ENCODE data around the gene COL13A1. TPM values are rescaled to one million over a fixed set of nuclear protein-coding genes. Genes with fewer than 3 reads are reported as not detected.
A peak's percentile ranks its signal among the peaks of the same experiment; 100 is the strongest.

COL13A1 gene
- polyA plus RNA-seq, 1 of the 3 experiments (the other 2 are of a cell fraction), result 26.7 TPM

DNA sequence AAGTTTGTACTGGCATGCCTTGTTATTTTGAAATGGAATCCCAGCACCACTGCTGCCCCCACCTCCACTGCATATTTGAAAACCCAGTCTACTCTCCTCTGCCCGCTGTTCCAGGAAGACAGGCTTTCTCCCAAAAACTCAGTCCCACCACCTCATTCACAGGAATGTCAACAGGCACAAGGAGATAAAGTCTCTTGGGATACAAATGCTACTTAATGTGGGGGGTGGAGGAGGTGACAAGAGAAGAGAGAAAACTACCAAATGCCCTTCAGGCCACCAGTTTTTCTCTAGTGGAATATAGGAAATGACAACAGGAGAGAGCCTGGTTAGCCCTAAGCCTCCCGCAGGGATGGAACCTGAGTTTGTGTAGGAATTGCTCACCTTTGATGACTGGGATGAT lies 1.0 kb upstream of the COL13A1 start:
- no peak for TF ChIP-seq NFIC (IDR thresholded peaks at IDR 0.05; ENCODE audit: borderline replicate concordance)
- TF ChIP-seq GABPA (IDR thresholded peaks at IDR 0.05; ENCODE audit: low read depth), result no peak
- no peak for TF ChIP-seq NRF1 (IDR thresholded peaks at IDR 0.05; ENCODE audit: low read depth, low read length)
- TF ChIP-seq GATA2 (CRISPR knock-in tag; IDR thresholded peaks at IDR 0.05), result no peak
- TF ChIP-seq, protein P1, sequence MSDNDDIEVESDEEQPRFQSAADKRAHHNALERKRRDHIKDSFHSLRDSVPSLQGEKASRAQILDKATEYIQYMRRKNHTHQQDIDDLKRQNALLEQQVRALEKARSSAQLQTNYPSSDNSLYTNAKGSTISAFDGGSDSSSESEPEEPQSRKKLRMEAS (IDR thresholded peaks at IDR 0.05; ENCODE audit: low read depth), result no peak
- no peak for TF ChIP-seq MEF2A (IDR thresholded peaks at IDR 0.05; ENCODE audit: borderline replicate concordance, low read depth)
- 0 out of 2 replicates have a peak, but pooled peaks cover 10% of the 10 kb centered on the region for H3K27me3 ChIP-seq (ENCODE audit: insufficient read depth)
- H3K27ac ChIP-seq (ENCODE audit: low read depth in 2 of 2, low read length in 1 of 2), result no peak overlapping the region
- H3K9me3 ChIP-seq, result no peaks in the 10 kb centered on the region
- H3K4me3 ChIP-seq (ENCODE audit: low read depth in 2 of 2, low read length in 1 of 2), result no peak overlapping the region
- H2AFZ ChIP-seq (ENCODE audit: low read depth), result no peak overlapping the region
- peaks cover 3% of the 10 kb centered on the region for H3F3A ChIP-seq (replicated peaks; ENCODE audit: insufficient read depth)
- ChIA-PET POLR2A (no interaction called here), CTCF (interaction anchor here (0.6 to 15.4 kb wide), 37 partner anchors 10 to 393 kb away, joined by 3 to 160 read pairs (median 5); no protein-coding TSS in a partner anchor)
- H3K4me2 ChIP-seq, result no peak overlapping the region
- WGBS (ENCODE audit: low lambda C conversion rate), result 85% methylated on average over 2 of the region's 2 CpGs
- H4K20me1 ChIP-seq (ENCODE audit: insufficient read depth), result no peaks in the 10 kb centered on the region
- no peak for DNase-seq
- no peaks in the 10 kb centered on the region for H3K36me3 ChIP-seq (replicated peaks in 1 of 2; ENCODE audit: control insufficient read depth in 1 of 2, insufficient read depth in 2 of 2, low read length in 1 of 2)
- peaks cover 25% of the 10 kb centered on the region; the same call in 1 of the 2 replicates for H3K79me2 ChIP-seq (ENCODE audit: insufficient read depth)
- H3K4me1 ChIP-seq (ENCODE audit: control insufficient read depth in 1 of 2, insufficient read depth in 2 of 2, low read depth in 1 of 2, low read length in 1 of 2), result peaks cover 0 to 12% of the 10 kb centered on the region in 2 experiments; a peak in 2 of 4 replicates
- no peaks in the 10 kb centered on the region for H3K9me2 ChIP-seq
- no peak overlapping the region for H3K9ac ChIP-seq

DNA sequence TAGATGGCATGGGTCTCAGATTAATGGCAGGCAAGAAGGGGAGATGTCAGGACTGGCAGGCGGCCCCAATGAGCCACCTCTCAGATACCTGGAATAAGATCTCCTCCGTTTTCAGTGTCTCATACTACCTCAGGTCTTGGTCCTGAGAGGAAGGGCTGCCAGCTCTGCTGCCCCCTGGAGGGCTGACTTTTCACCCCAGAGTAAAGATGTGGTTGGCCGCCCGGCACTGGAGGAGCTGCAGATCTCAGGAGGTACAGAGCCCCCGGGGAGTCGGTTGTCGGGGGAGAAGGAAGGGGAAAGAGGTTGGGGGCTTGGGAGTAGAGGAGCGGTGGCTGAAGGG lies 642 bp upstream of the COL13A1 start:
- H3K4me2 ChIP-seq, result peak overlapping the region; percentile 90
- no peaks in the 10 kb centered on the region for H4K20me1 ChIP-seq (ENCODE audit: insufficient read depth)
- H3K4me3 ChIP-seq (ENCODE audit: low read depth in 2 of 2, low read length in 1 of 2), result peak overlapping the region; percentile 59 to 84
- WGBS (ENCODE audit: low lambda C conversion rate), result 6% methylated on average over 8 of the region's 8 CpGs
- peak; percentile 73 for DNase-seq
- peaks cover 3% of the 10 kb centered on the region for H3F3A ChIP-seq (replicated peaks; ENCODE audit: insufficient read depth)
- peak overlapping the region; percentile 85; the same call in 1 of the 2 replicates for H2AFZ ChIP-seq (ENCODE audit: low read depth)
- ChIA-PET CTCF (interaction anchor here (0.6 to 15.4 kb wide), 34 partner anchors 11 to 394 kb away, joined by 3 to 160 read pairs (median 5); no protein-coding TSS in a partner anchor), POLR2A (no interaction called here)
- no peaks in the 10 kb centered on the region for H3K9me3 ChIP-seq
- no peaks in the 10 kb centered on the region for H3K36me3 ChIP-seq (replicated peaks in 1 of 2; ENCODE audit: control insufficient read depth in 1 of 2, insufficient read depth in 2 of 2, low read length in 1 of 2)
- H3K4me1 ChIP-seq (ENCODE audit: control insufficient read depth in 1 of 2, insufficient read depth in 2 of 2, low read depth in 1 of 2, low read length in 1 of 2), result peaks cover 0 to 16% of the 10 kb centered on the region in 2 experiments; a peak in 2 of 4 replicates
- peaks cover 29% of the 10 kb centered on the region; the same call in 1 of the 2 replicates for H3K79me2 ChIP-seq (ENCODE audit: insufficient read depth)
- H3K27me3 ChIP-seq (ENCODE audit: insufficient read depth), result 0 out of 2 replicates have a peak, but pooled peaks cover 7% of the 10 kb centered on the region
- H3K9ac ChIP-seq, result 0 out of 2 replicates have a peak overlapping the region, but pooled peaks have one; percentile 67
- no peaks in the 10 kb centered on the region for H3K9me2 ChIP-seq
- H3K27ac ChIP-seq (ENCODE audit: low read depth in 2 of 2, low read length in 1 of 2), result no peak overlapping the region
- TF ChIP-seq ELF1 (IDR thresholded peaks at IDR 0.05) (no peak), NFIC (IDR thresholded peaks at IDR 0.05; ENCODE audit: borderline replicate concordance) (peak; percentile 31; the same call in 1 of the 2 replicates), CHD2 (IDR thresholded peaks at IDR 0.05; ENCODE audit: low read length, partially characterized antibody) (no peak), MXI1 (IDR thresholded peaks at IDR 0.05; ENCODE audit: low read depth, low read length) (no peak), POLR2AphosphoS5 (IDR thresholded peaks at IDR 0.05; ENCODE audit: low read depth, low read length) (no peak), EZH2phosphoT487 (IDR thresholded peaks at IDR 0.05; ENCODE audit: borderline replicate concordance, low read depth) (no peak), NRF1 (IDR thresholded peaks at IDR 0.05; ENCODE audit: low read depth, low read length) (no peak), RCOR1 (IDR thresholded peaks at IDR 0.05; ENCODE audit: low read length) (no peak), FOSL2 (IDR thresholded peaks at IDR 0.05; ENCODE audit: borderline replicate concordance, low read depth) (no peak), TEAD4 (IDR thresholded peaks at IDR 0.05; ENCODE audit: borderline replicate concordance, insufficient read depth) (no peak), JUND (IDR thresholded peaks at IDR 0.05) (no peak), RAD21 (IDR thresholded peaks at IDR 0.05; ENCODE audit: low read length) (peak; percentile 45)
- TF ChIP-seq, protein P2, sequence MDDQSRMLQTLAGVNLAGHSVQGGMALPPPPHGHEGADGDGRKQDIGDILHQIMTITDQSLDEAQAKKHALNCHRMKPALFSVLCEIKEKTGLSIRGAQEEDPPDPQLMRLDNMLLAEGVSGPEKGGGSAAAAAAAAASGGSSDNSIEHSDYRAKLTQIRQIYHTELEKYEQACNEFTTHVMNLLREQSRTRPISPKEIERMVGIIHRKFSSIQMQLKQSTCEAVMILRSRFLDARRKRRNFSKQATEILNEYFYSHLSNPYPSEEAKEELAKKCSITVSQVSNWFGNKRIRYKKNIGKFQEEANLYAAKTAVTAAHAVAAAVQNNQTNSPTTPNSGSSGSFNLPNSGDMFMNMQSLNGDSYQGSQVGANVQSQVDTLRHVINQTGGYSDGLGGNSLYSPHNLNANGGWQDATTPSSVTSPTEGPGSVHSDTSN (IDR thresholded peaks at IDR 0.05), result no peak
- TF ChIP-seq, protein P3, sequence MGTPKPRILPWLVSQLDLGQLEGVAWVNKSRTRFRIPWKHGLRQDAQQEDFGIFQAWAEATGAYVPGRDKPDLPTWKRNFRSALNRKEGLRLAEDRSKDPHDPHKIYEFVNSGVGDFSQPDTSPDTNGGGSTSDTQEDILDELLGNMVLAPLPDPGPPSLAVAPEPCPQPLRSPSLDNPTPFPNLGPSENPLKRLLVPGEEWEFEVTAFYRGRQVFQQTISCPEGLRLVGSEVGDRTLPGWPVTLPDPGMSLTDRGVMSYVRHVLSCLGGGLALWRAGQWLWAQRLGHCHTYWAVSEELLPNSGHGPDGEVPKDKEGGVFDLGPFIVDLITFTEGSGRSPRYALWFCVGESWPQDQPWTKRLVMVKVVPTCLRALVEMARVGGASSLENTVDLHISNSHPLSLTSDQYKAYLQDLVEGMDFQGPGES (IDR thresholded peaks at IDR 0.05; ENCODE audit: low read depth, low read length), result no peak
- TF ChIP-seq, protein P4, sequence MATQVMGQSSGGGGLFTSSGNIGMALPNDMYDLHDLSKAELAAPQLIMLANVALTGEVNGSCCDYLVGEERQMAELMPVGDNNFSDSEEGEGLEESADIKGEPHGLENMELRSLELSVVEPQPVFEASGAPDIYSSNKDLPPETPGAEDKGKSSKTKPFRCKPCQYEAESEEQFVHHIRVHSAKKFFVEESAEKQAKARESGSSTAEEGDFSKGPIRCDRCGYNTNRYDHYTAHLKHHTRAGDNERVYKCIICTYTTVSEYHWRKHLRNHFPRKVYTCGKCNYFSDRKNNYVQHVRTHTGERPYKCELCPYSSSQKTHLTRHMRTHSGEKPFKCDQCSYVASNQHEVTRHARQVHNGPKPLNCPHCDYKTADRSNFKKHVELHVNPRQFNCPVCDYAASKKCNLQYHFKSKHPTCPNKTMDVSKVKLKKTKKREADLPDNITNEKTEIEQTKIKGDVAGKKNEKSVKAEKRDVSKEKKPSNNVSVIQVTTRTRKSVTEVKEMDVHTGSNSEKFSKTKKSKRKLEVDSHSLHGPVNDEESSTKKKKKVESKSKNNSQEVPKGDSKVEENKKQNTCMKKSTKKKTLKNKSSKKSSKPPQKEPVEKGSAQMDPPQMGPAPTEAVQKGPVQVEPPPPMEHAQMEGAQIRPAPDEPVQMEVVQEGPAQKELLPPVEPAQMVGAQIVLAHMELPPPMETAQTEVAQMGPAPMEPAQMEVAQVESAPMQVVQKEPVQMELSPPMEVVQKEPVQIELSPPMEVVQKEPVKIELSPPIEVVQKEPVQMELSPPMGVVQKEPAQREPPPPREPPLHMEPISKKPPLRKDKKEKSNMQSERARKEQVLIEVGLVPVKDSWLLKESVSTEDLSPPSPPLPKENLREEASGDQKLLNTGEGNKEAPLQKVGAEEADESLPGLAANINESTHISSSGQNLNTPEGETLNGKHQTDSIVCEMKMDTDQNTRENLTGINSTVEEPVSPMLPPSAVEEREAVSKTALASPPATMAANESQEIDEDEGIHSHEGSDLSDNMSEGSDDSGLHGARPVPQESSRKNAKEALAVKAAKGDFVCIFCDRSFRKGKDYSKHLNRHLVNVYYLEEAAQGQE (IDR thresholded peaks at IDR 0.05; ENCODE audit: low read depth, low read length), result no peak
- TF ChIP-seq, protein P1 (IDR thresholded peaks at IDR 0.05; ENCODE audit: low read depth), result no peak
- TF ChIP-seq, protein P5, sequence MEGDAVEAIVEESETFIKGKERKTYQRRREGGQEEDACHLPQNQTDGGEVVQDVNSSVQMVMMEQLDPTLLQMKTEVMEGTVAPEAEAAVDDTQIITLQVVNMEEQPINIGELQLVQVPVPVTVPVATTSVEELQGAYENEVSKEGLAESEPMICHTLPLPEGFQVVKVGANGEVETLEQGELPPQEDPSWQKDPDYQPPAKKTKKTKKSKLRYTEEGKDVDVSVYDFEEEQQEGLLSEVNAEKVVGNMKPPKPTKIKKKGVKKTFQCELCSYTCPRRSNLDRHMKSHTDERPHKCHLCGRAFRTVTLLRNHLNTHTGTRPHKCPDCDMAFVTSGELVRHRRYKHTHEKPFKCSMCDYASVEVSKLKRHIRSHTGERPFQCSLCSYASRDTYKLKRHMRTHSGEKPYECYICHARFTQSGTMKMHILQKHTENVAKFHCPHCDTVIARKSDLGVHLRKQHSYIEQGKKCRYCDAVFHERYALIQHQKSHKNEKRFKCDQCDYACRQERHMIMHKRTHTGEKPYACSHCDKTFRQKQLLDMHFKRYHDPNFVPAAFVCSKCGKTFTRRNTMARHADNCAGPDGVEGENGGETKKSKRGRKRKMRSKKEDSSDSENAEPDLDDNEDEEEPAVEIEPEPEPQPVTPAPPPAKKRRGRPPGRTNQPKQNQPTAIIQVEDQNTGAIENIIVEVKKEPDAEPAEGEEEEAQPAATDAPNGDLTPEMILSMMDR (IDR thresholded peaks at IDR 0.05), result peak; percentile 72

All from SK-N-SH (cell line).